GM19193 (cell line): ENCODE data around the gene PGLYRP1.

Experiments
- POLR2A ChIP-seq: IDR thresholded peaks from 4 replicates; pipeline ENCODE4 v1.6.1; 2011; ENCODE audit not compliant: insufficient read depth, insufficient read length; ENCODE audit errors: extremely low read depth

PGLYRP1 gene

GRCh38 chr19:46022431-46023310 is at the start of gene PGLYRP1:
Gene PGLYRP1 (minus strand): TSS chr19:46023053. CDS start chr19:46023021, 32 bp downstream.
- no peak for TF ChIP-seq POLR2A

- no peak for TF ChIP-seq POLR2A
Observed at GRCh38 chr19:46069806-46070341, 47.0 kb upstream of the PGLYRP1 start.

GRCh38 chr19:46068345-46069258 is 45.7 kb upstream of the PGLYRP1 start:
- no peak for TF ChIP-seq POLR2A

GRCh38 chr19:46067691-46068090 is 44.8 kb upstream of the PGLYRP1 start:
- TF ChIP-seq POLR2A, result no peak

GRCh38 chr19:46066471-46066870 is 43.6 kb upstream of the PGLYRP1 start:
- TF ChIP-seq POLR2A, result no peak

GRCh38 chr19:46065486-46066071 is 42.7 kb upstream of the PGLYRP1 start:
- no peak for TF ChIP-seq POLR2A

GRCh38 chr19:46063201-46063600 is 40.3 kb upstream of the PGLYRP1 start:
- no peak for TF ChIP-seq POLR2A

- TF ChIP-seq POLR2A, result no peak
Observed at GRCh38 chr19:46060012-46060411, 37.2 kb upstream of the PGLYRP1 start.

- no peak for TF ChIP-seq POLR2A
Observed at GRCh38 chr19:46058778-46059177, 35.9 kb upstream of the PGLYRP1 start.

GRCh38 chr19:46056536-46056935 is 33.7 kb upstream of the PGLYRP1 start:
- TF ChIP-seq POLR2A, result no peak

GRCh38 chr19:46052896-46053295 is 30.0 kb upstream of the PGLYRP1 start:
- TF ChIP-seq POLR2A, result no peak

- TF ChIP-seq POLR2A, result no peak
Observed at GRCh38 chr19:46049597-46049996, 26.7 kb upstream of the PGLYRP1 start.

GRCh38 chr19:46043519-46043918 is 20.7 kb upstream of the PGLYRP1 start:
- no peak for TF ChIP-seq POLR2A

- no peak for TF ChIP-seq POLR2A
Observed at GRCh38 chr19:46042252-46042883, 19.5 kb upstream of the PGLYRP1 start.
